Loucy (cell line): ENCODE data around the gene PLXNA3.

Experiments
- H2AFZ ChIP-seq: fragments of 200-600 bp; sonication (generic); 2 replicates; pipeline ENCODE4 v1.6.0; 2016; ENCODE audit warnings: antibody characterized with exemption, mild to moderate bottlenecking, low read length, moderate library complexity
- H3F3A ChIP-seq: fragments of 200-600 bp; 2 replicates; pipeline ENCODE4 v1.6.0; 2016; ENCODE audit warnings: antibody characterized with exemption, low read depth, mild to moderate bottlenecking
- H3K27me3 ChIP-seq: fragments of 200-600 bp; sonication (generic); 2 replicates; pipeline ENCODE4 v1.6.1; 2014; ENCODE audit warnings: low read length, mild to moderate bottlenecking; ENCODE audit not compliant: insufficient read depth, poor library complexity, severe bottlenecking
- H3K36me3 ChIP-seq: fragments of 200-600 bp; sonication (generic); 2 replicates; pipeline ENCODE4 v1.6.1; 2016; ENCODE audit warnings: low read length; ENCODE audit not compliant: insufficient read depth
- H3K4me1 ChIP-seq: fragments of 200-600 bp; sonication (generic); 2 replicates; pipeline ENCODE4 v1.5.1; 2014; ENCODE audit warnings: low read length, mild to moderate bottlenecking; ENCODE audit not compliant: insufficient read depth, poor library complexity, severe bottlenecking
- H3K4me2 ChIP-seq: fragments of 200-600 bp; sonication (generic); 2 replicates; pipeline ENCODE4 v1.6.0; 2014; ENCODE audit warnings: antibody characterized with exemption, low read length, low read depth, mild to moderate bottlenecking; ENCODE audit not compliant: poor library complexity, severe bottlenecking
- H3K4me3 ChIP-seq: fragments of 200-600 bp; sonication (generic); 2 replicates; pipeline ENCODE4 v1.5.1; 2014; ENCODE audit warnings: low read length, mild to moderate bottlenecking, mixed read lengths; ENCODE audit not compliant: poor library complexity, severe bottlenecking
- H3K79me2 ChIP-seq: fragments of 200-600 bp; sonication (generic); 2 replicates; pipeline ENCODE4 v1.6.1; 2014; ENCODE audit warnings: low read length; ENCODE audit not compliant: insufficient read depth
- H3K9ac ChIP-seq: fragments of 200-600 bp; sonication (generic); 2 replicates; pipeline ENCODE4 v1.6.0; 2014; ENCODE audit warnings: mild to moderate bottlenecking, low read depth, low read length, moderate library complexity; ENCODE audit not compliant: poor library complexity, severe bottlenecking
- H3K9me2 ChIP-seq: fragments of 200-600 bp; sonication (generic); replicated peaks from 2 replicates; pipeline ENCODE4 v1.6.1; 2016; ENCODE audit warnings: low read depth, low read length, mixed read lengths
- H3K9me3 ChIP-seq: fragments of 200-600 bp; sonication (generic); 2 replicates; pipeline ENCODE4 v1.6.1; 2014; ENCODE audit warnings: mild to moderate bottlenecking, antibody characterized with exemption, low read length, low read depth; ENCODE audit not compliant: insufficient read depth
- H4K20me1 ChIP-seq: fragments of 200-600 bp; sonication (generic); 2 replicates; pipeline ENCODE4 v1.6.0; 2014; ENCODE audit warnings: antibody characterized with exemption, low read length, mild to moderate bottlenecking; ENCODE audit not compliant: insufficient read depth, poor library complexity, severe bottlenecking
- CTCF ChIP-seq: fragments of 200-600 bp; sonication (generic); conservative IDR thresholded peaks from 2 replicates; pipeline ENCODE4 v1.5.1; 2014; ENCODE audit warnings: mild to moderate bottlenecking, antibody characterized with exemption, low read length
- EZH2phosphoT487 ChIP-seq: fragments of 200-600 bp; IDR thresholded peaks from 2 replicates; pipeline ENCODE4 v1.6.1; 2018; ENCODE audit warnings: antibody characterized with exemption, mild to moderate bottlenecking, moderate library complexity, borderline replicate concordance

Gene PLXNA3

GRCh38 chrX:154487518-154488290 is 29.6 kb downstream of the PLXNA3 start:
- H3K36me3 ChIP-seq, result no peaks in the 10 kb centered on the region
- peak overlapping the region; percentile 72 for H3K4me3 ChIP-seq
- no peaks in the 10 kb centered on the region for H3K4me1 ChIP-seq
- H3K4me2 ChIP-seq, result peak overlapping the region; percentile 71
- no peaks in the 10 kb centered on the region for H3K9me2 ChIP-seq
- H3F3A ChIP-seq, result no peaks in the 10 kb centered on the region
- TF ChIP-seq CTCF, result no peak
- TF ChIP-seq EZH2phosphoT487, result no peak
- peaks cover 44% of the 10 kb centered on the region for H3K79me2 ChIP-seq
- H3K27me3 ChIP-seq, result no peaks in the 10 kb centered on the region
- peak overlapping the region; percentile 61 for H3K9ac ChIP-seq
- H4K20me1 ChIP-seq, result peaks cover 5% of the 10 kb centered on the region
- no peaks in the 10 kb centered on the region for H3K9me3 ChIP-seq
- H2AFZ ChIP-seq, result no peak overlapping the region

DNA sequence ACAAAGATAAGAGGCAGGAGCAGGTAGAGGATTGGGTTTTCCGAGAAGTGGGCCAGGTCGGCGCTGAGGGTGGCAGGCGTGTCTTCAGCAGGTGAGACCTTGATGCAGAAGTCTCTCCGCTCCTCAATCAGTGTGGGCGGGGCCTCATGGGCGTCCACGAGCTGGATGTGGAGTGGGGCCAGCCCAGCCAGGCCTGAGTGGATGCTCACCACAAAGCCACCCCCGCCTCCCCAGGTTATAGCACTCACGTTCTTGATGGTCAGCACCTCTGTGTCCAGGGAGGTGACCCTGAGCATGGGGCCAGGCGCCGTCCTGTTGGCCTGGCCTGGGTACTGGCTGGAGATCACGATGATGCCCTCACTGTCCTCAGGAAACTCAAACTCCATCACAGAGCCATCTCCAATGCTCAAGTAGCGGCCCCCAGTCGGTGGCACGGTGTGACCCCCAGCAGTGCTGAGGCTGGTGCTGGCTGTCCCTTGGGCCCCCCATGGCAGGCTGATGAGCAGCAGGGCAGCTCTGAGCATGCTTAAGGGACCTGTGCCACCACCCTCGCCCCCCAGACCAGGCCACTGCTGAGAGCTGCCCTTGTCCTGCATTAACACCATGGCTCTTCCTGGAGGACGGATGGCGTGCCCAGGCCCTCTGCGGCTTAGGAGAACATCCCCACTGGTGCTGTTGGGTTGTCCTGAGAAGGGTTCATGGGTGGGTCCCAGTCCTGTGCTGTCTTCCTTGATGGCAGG is 30.4 kb downstream of the PLXNA3 start:
- H2AFZ ChIP-seq, result no peak overlapping the region
- H3K9me2 ChIP-seq, result no peaks in the 10 kb centered on the region
- no peak overlapping the region for H3K9ac ChIP-seq
- H3K4me1 ChIP-seq, result no peaks in the 10 kb centered on the region
- no peaks in the 10 kb centered on the region for H3K27me3 ChIP-seq
- TF ChIP-seq CTCF (no peak), EZH2phosphoT487 (no peak)
- H3K36me3 ChIP-seq, result no peaks in the 10 kb centered on the region
- H3K79me2 ChIP-seq, result peaks cover 41% of the 10 kb centered on the region
- peaks cover 5% of the 10 kb centered on the region for H4K20me1 ChIP-seq
- H3F3A ChIP-seq, result no peaks in the 10 kb centered on the region
- H3K4me2 ChIP-seq, result peak overlapping the region; percentile 77
- H3K9me3 ChIP-seq, result no peaks in the 10 kb centered on the region
- H3K4me3 ChIP-seq, result no peak overlapping the region

DNA sequence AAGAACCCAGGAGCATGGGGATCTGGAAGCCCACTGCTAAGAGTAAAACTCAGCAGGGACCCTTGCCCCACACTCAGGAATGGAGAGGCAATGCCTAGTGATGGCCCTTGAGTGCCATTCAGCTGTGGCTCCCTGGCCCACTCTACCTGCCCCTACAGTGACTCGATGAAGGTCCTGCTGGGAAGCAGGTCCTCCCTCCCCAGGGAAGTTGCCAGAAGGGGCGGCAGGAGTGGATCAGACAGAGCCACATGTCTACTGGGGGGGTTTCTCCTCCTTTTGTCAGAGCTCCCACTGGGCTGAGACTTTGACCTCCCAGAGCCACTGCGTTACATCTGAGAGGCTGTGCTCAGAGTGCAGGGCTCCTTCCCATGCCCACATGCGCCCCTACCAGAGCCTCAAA is 31.1 kb downstream of the PLXNA3 start:
- no peaks in the 10 kb centered on the region for H3K4me1 ChIP-seq
- H3K36me3 ChIP-seq, result no peaks in the 10 kb centered on the region
- no peak overlapping the region for H2AFZ ChIP-seq
- H3K9me3 ChIP-seq, result no peaks in the 10 kb centered on the region
- peaks cover 34% of the 10 kb centered on the region for H3K79me2 ChIP-seq
- H3K27me3 ChIP-seq, result no peaks in the 10 kb centered on the region
- TF ChIP-seq CTCF, result no peak
- no peak for TF ChIP-seq EZH2phosphoT487
- no peaks in the 10 kb centered on the region for H3K9me2 ChIP-seq
- H3F3A ChIP-seq, result no peaks in the 10 kb centered on the region
- peak overlapping the region; percentile 77 for H3K9ac ChIP-seq
- H4K20me1 ChIP-seq, result peaks cover 5% of the 10 kb centered on the region
- H3K4me3 ChIP-seq, result peak overlapping the region; percentile 87
- H3K4me2 ChIP-seq, result peak overlapping the region; percentile 77
